Endodermal cell (in vitro differentiated cells): ENCODE results near the gene CSNK1G1. TPM values are rescaled to one million over a fixed set of nuclear protein-coding genes. Genes with fewer than 3 reads are reported as not detected.

ENCODE experiments used
- DNase-seq: peaks from one replicate; pipeline ENCODE4 v3.0.0-alpha.2; 2017
- H3K27ac ChIP-seq: 2 replicates; pipeline ENCODE4 v1.5.1; 2013; ENCODE audit warnings: mild to moderate bottlenecking, low read depth, low read length, moderate library complexity
- H3K27me3 ChIP-seq: 2 replicates; pipeline ENCODE4 v1.6.1; 2013; ENCODE audit warnings: mild to moderate bottlenecking, low read length, moderate library complexity; ENCODE audit not compliant: insufficient read depth, control insufficient read depth, poor library complexity, severe bottlenecking
- H3K36me3 ChIP-seq: 2 replicates; pipeline ENCODE4 v1.7.0; 2013; ENCODE audit warnings: mild to moderate bottlenecking, low read length, moderate library complexity; ENCODE audit not compliant: control insufficient read depth, insufficient read depth
- H3K4me1 ChIP-seq: one replicate; pipeline ENCODE4 v1.7.0; 2013; ENCODE audit warnings: low read length; ENCODE audit not compliant: control insufficient read depth, insufficient read depth
- H3K4me3 ChIP-seq: 2 replicates; pipeline ENCODE4 v1.5.1; 2013; ENCODE audit warnings: mild to moderate bottlenecking, low read length, moderate library complexity
- H3K9ac ChIP-seq: 2 replicates; pipeline ENCODE4 v1.6.1; 2013; ENCODE audit warnings: mild to moderate bottlenecking, low read length, moderate library complexity; ENCODE audit not compliant: poor library complexity, severe bottlenecking; ENCODE audit errors: extremely low read depth
- H3K9me3 ChIP-seq: 2 replicates; pipeline ENCODE4 v1.6.1; 2013; ENCODE audit warnings: mild to moderate bottlenecking, low read length, moderate library complexity; ENCODE audit not compliant: control insufficient read depth
- H3K27ac Mint-ChIP-seq: 2 replicates; pipeline ENCODE4 v1.8.0; 2020; ENCODE audit warnings: mixed read lengths
- H3K27me3 Mint-ChIP-seq: 2 replicates; pipeline ENCODE4 v1.8.0; 2021; ENCODE audit warnings: mild to moderate bottlenecking, mixed read lengths; ENCODE audit not compliant: insufficient read depth
- H3K36me3 Mint-ChIP-seq: 2 replicates; pipeline ENCODE4 v1.8.0; 2020; ENCODE audit warnings: low read depth, mixed read lengths
- H3K4me1 Mint-ChIP-seq: 2 replicates; pipeline ENCODE4 v1.8.0; 2020; ENCODE audit warnings: mixed read lengths
- H3K4me3 Mint-ChIP-seq: 2 replicates; pipeline ENCODE4 v1.8.0; 2020; ENCODE audit warnings: mild to moderate bottlenecking, moderate library complexity, mixed read lengths
- H3K9me3 Mint-ChIP-seq: 2 replicates; pipeline ENCODE4 v1.8.0; 2020; ENCODE audit warnings: mild to moderate bottlenecking, mixed read lengths
- CTCF ChIP-seq: fragments of 200-600 bp; sonication (generic); conservative IDR thresholded peaks from 2 replicates; pipeline ENCODE4 v1.5.0; 2021; ENCODE audit warnings: antibody characterized with exemption, mild to moderate bottlenecking
- WGBS, 2 experiments: methylation state at CpG; one replicate each; pipeline versions ENCODE4 v1.1.5 to v1.1.7; 2013; ENCODE audit warnings: missing lambda C conversion rate in 2 of 2, mixed read lengths in 1 of 2; ENCODE audit not compliant: insufficient coverage in 1 of 2, insufficient read length in 1 of 2; 5-methylcytosine and 5-hydroxymethylcytosine counted together
- long read RNA-seq, 4 experiments: library from polyadenylated mRNA in 2 of 4; library from RNA in 1 of 4; library from capped mRNA in 1 of 4; stranded (forward) in 3 of 4; unstranded in 1 of 4; transcript quantifications; one replicate each; pipeline ENCODE4 v2.0.0, GENCODE V29; 2020 to 2021; ENCODE audit warnings: inconsistent platforms in 1 of 4
- polyA plus RNA-seq, 2 experiments: library from polyadenylated mRNA; stranded (reverse); fragments of 50-300 nt; gene quantifications; one replicate each; pipeline ENCODE4 v1.2.3, GENCODE V29; 2013
- total RNA-seq, 2 donors: library from RNA; stranded (reverse); fragmentation: NEBNext Ultra II Directional in 1 of 2; extraction: Animal tissue kit (Norgen Biotek cat#: 25700) in 1 of 2; gene quantifications; 2 replicates in 1 of 2; 3 replicates in 1 of 2; pipeline ENCODE4 v1.2.1, GENCODE V29; 2021

Gene CSNK1G1
- 10 to 100 TPM; 24.5 to 31.4 TPM for total RNA-seq
- polyA plus RNA-seq (2013, experiment 1 of 2), result 11.6 TPM
- polyA plus RNA-seq (2013, experiment 2 of 2), result 15.0 TPM
- long read RNA-seq, experiment 1, partial matches to known transcripts, result 0 of 9 reads
- long read RNA-seq, experiment 1, other reads (novel, unspliced or antisense), result 9 of 9 reads
- long read RNA-seq, experiment 2, full-length matches to known transcripts, result 3 of 21 reads
- long read RNA-seq, experiment 2, partial matches to known transcripts, result 2 of 21 reads
- long read RNA-seq, experiment 2, other reads (novel, unspliced or antisense), result 16 of 21 reads
- long read RNA-seq, experiment 3, full-length matches to known transcripts, result 50 of 87 reads
- long read RNA-seq, experiment 3, partial matches to known transcripts, result 7 of 87 reads
- long read RNA-seq, experiment 3, other reads (novel, unspliced or antisense), result 30 of 87 reads
- long read RNA-seq, experiment 4, full-length matches to known transcripts, result 6 of 20 reads
- long read RNA-seq, experiment 4, partial matches to known transcripts, result 0 of 20 reads
- long read RNA-seq, experiment 4, other reads (novel, unspliced or antisense), result 14 of 20 reads

DNA sequence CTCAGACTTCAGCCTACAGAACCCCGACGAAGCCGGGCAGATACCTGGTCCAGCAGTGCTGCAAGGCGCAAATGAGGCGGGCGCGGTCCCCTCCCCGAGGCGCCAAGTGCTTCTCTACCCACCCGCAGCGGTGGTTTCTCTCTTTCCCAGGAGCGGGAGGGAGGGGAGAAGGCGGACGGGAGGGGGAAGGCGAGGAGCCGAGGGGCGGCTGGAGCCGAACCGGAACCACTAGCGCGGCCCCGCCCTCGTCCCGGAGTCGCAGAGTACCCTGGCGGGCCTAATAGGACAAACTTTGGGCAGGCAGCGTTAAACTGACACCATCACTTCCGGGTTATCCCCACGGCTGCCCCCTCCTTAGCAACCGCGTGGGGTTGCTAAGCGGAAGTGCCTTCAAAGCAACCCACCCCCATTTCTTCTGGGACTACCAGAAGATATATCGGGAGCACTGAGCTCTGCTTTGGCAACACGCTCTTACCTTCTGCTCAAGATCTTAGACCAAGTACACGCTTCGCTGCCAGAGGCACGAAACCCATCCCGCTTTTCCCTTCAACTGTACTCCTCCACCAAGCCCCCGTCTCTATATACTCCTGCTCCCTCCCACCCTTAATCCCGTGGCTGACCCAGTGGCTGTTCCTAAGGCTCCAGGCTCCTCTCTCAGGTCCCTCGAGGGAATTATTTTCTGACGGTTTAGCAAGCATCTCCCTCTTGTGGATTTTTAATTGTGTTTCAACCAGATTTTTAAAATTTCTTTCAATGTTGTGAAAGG lies at the start of gene CSNK1G1:
Gene CSNK1G1, minus strand, starts transcription at position 230 of the 766 bp plus-strand sequence. CDS start 55,674 bp downstream, outside the sequence.
- H3K9me3 Mint-ChIP-seq, result no peaks in the 10 kb centered on the region

GRCh38 chr15:64400583-64400982 lies 44.6 kb upstream of the CSNK1G1 start:
- Histone ChIP-seq H3K9me3 (no peaks in the 10 kb centered on the region), H3K9ac (no peak overlapping the region), H3K36me3 (peaks cover 63% of the 10 kb centered on the region), H3K4me3 (no peak overlapping the region), H3K27ac (no peak overlapping the region), H3K27me3 (no peaks in the 10 kb centered on the region), H3K4me1 (no peaks in the 10 kb centered on the region)
- Mint-ChIP-seq H3K4me3 (no peak overlapping the region), H3K27ac (no peak overlapping the region), H3K27me3 (no peaks in the 10 kb centered on the region), H3K4me1 (no peaks in the 10 kb centered on the region), H3K9me3 (no peaks in the 10 kb centered on the region), H3K36me3 (peaks cover 65% of the 10 kb centered on the region)
- 92 to 96% methylated on average over 2 of the region's 2 CpGs for WGBS, 2 experiments
- no peak for TF ChIP-seq CTCF
- DNase-seq, result no peak

More for the DNA sequence above, at the start of gene CSNK1G1:
- H3K36me3 ChIP-seq, result peaks cover 4% of the 10 kb centered on the region
- peak; percentile 64 for TF ChIP-seq CTCF
- peak within 1 kb of the TSS; percentile 86 for H3K4me3 ChIP-seq
- peak within 1 kb of the TSS; percentile 94 for H3K4me3 Mint-ChIP-seq
- peak within 1 kb of the TSS; percentile 81 for H3K27ac ChIP-seq
- no peaks in the 10 kb centered on the region for H3K27me3 ChIP-seq
- H3K27me3 Mint-ChIP-seq, result no peaks in the 10 kb centered on the region
- DNase-seq, result peak; percentile 98
- H3K4me1 ChIP-seq, result no peaks in the 10 kb centered on the region
- peak within 1 kb of the TSS; percentile 68 for H3K9ac ChIP-seq
- H3K9me3 ChIP-seq, result no peaks in the 10 kb centered on the region
- 0% methylated on average over 8 to 38 of the region's 42 CpGs for WGBS, 2 experiments
- peaks cover 14% of the 10 kb centered on the region for H3K4me1 Mint-ChIP-seq
- peak within 1 kb of the TSS; percentile 95 for H3K27ac Mint-ChIP-seq
- H3K36me3 Mint-ChIP-seq, result peaks cover 4% of the 10 kb centered on the region

- H3K9ac ChIP-seq, result no peak overlapping the region
- no peaks in the 10 kb centered on the region for H3K9me3 ChIP-seq
- no peaks in the 10 kb centered on the region for H3K27me3 ChIP-seq
- Mint-ChIP-seq H3K27me3 (no peaks in the 10 kb centered on the region), H3K27ac (no peak overlapping the region), H3K4me1 (no peaks in the 10 kb centered on the region), H3K36me3 (peaks cover 62% of the 10 kb centered on the region), H3K9me3 (no peaks in the 10 kb centered on the region), H3K4me3 (no peak overlapping the region)
- no peak for DNase-seq
- H3K27ac ChIP-seq, result no peak overlapping the region
- WGBS, 2 experiments, result 86% methylated on average over 2 of the region's 2 CpGs; no CpG with 5 or more reads in 1 of the 2 experiments
- no peak overlapping the region for H3K4me3 ChIP-seq
- H3K4me1 ChIP-seq, result no peaks in the 10 kb centered on the region
- TF ChIP-seq CTCF, result no peak
- H3K36me3 ChIP-seq, result peaks cover 75% of the 10 kb centered on the region
Measured at GRCh38 chr15:64398575-64398974, 42.6 kb upstream of the CSNK1G1 start.
